Hepatocyte (in vitro differentiated cells): ENCODE data around the gene OBP2B.

Source experiments
- EZH2 ChIP-seq: fragments of 200-600 bp; sonication (generic); IDR thresholded peaks from 2 replicates; pipeline ENCODE4 v1.6.1; 2016; ENCODE audit warnings: antibody characterized with exemption, mild to moderate bottlenecking, borderline replicate concordance
- EZH2phosphoT487 ChIP-seq: fragments of 200-600 bp; sonication (generic); IDR thresholded peaks from one replicate; pipeline ENCODE4 v1.6.1; 2018; ENCODE audit warnings: antibody characterized with exemption, mild to moderate bottlenecking, low read depth, moderate library complexity; ENCODE audit not compliant: unreplicated experiment, severe bottlenecking
- TF ChIP-seq, protein P1 (sequence below): fragments of 200-600 bp; sonication (generic); IDR thresholded peaks from 2 replicates; pipeline ENCODE4 v1.5.1; 2016; ENCODE audit warnings: antibody characterized with exemption, mild to moderate bottlenecking; ENCODE audit not compliant: poor library complexity

DNA sequence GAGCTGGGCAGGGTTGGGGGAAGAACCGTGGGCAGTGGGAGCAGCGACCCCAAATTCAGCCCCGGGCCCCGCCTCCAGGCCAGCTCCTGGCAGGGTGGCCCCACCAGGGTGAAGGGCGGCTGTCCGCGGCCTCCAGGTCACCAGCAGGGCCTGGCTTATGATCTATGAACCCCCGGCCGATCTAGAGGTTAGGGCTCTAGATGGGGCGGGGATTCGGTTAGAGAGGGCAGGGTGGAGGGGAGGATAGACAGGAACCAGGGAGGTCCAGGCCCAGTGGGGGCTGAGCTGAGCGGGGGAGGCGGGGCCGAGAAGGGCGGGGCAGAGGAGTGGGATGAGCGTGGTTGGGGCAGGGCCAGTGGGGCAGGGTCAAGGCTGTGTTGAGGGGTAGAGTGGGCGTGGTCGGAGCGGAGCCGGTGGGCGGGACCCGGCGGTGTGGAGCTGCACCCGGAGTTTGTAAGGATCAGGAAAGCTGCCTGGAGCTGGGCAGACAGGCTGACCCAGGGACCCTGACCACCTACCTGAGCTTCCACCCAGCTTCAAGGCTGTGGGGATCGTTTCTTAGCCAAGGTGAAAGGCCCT, 29.3 kb upstream of the OBP2B start:
- TF ChIP-seq, protein P1, sequence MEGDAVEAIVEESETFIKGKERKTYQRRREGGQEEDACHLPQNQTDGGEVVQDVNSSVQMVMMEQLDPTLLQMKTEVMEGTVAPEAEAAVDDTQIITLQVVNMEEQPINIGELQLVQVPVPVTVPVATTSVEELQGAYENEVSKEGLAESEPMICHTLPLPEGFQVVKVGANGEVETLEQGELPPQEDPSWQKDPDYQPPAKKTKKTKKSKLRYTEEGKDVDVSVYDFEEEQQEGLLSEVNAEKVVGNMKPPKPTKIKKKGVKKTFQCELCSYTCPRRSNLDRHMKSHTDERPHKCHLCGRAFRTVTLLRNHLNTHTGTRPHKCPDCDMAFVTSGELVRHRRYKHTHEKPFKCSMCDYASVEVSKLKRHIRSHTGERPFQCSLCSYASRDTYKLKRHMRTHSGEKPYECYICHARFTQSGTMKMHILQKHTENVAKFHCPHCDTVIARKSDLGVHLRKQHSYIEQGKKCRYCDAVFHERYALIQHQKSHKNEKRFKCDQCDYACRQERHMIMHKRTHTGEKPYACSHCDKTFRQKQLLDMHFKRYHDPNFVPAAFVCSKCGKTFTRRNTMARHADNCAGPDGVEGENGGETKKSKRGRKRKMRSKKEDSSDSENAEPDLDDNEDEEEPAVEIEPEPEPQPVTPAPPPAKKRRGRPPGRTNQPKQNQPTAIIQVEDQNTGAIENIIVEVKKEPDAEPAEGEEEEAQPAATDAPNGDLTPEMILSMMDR: no peak
- TF ChIP-seq EZH2 (no peak), EZH2phosphoT487 (no peak)
